Naive thymus-derived CD4-positive, alpha-beta T cell (primary cell): ENCODE data around the gene TM4SF18. TPM values are rescaled to one million over a fixed set of nuclear protein-coding genes. Genes with fewer than 3 reads are reported as not detected.

Experiments
- ATAC-seq: fragments of 150-1000 bp; cut with Tn5 transposase; 2 replicates; pipeline ENCODE4 v1.10.0; 2021; ENCODE audit warnings: mild to moderate bottlenecking, moderate library complexity
- CTCF ChIA-PET: fragments of 350-600 bp; sonication (Branson Sonifier 250); formaldehyde crosslinking; loops from one replicate; lab custom pipeline; 2021; ENCODE audit warnings: antibody characterized with exemption; lab: Charles Lee
- POLR2A ChIA-PET: fragments of 350-600 bp; sonication (Branson Sonifier 250); formaldehyde crosslinking; loops from one replicate; lab custom pipeline; 2021; ENCODE audit warnings: antibody characterized with exemption, inconsistent platforms; lab: Charles Lee
- DNase-seq, 9 donors: peaks; one replicate each; pipeline versions ENCODE4 v3.0.0 to v3.0.0-alpha.2; 2020 to 2022; ENCODE audit warnings: mixed read lengths in 1 of 9
- H3K27ac ChIP-seq: one replicate; pipeline ENCODE4 v1.7.0; 2013; ENCODE audit warnings: mild to moderate bottlenecking, low read depth, low read length, moderate library complexity
- H3K27me3 ChIP-seq, 2 donors: one replicate each; pipeline ENCODE4 v1.7.0; 2013; ENCODE audit warnings: low read length in 2 of 2, mild to moderate bottlenecking in 2 of 2, moderate library complexity in 2 of 2; ENCODE audit not compliant: control insufficient read depth in 2 of 2, insufficient read depth in 2 of 2
- H3K36me3 ChIP-seq, 3 experiments: 1 replicate in 2 of 3; 2 replicates in 1 of 3; pipeline ENCODE4 v1.7.0; 2013; ENCODE audit warnings: low read length in 3 of 3, mild to moderate bottlenecking in 3 of 3, moderate library complexity in 1 of 3; ENCODE audit not compliant: insufficient read depth in 3 of 3, control insufficient read depth in 2 of 3
- H3K4me1 ChIP-seq, 2 donors: one replicate each; pipeline ENCODE4 v1.7.0; 2013; ENCODE audit warnings: low read length in 2 of 2, mild to moderate bottlenecking in 2 of 2, moderate library complexity in 1 of 2; ENCODE audit not compliant: control insufficient read depth in 2 of 2, insufficient read depth in 2 of 2
- H3K4me3 ChIP-seq: 2 replicates; pipeline ENCODE4 v1.7.0; 2013; ENCODE audit warnings: mild to moderate bottlenecking, low read length
- H3K9me3 ChIP-seq, 3 experiments: 1 replicate in 2 of 3; 2 replicates in 1 of 3; pipeline ENCODE4 v1.7.0; 2013; ENCODE audit warnings: low read length in 3 of 3; ENCODE audit not compliant: control insufficient read depth in 2 of 3
- H3K27ac Mint-ChIP-seq, 9 donors: one replicate each; pipeline ENCODE4 v1.8.0; 2020 to 2022; ENCODE audit warnings: mixed read lengths in 9 of 9, mild to moderate bottlenecking in 8 of 9, moderate library complexity in 5 of 9, inconsistent platforms in 2 of 9
- H3K27me3 Mint-ChIP-seq, 5 donors: one replicate each; pipeline ENCODE4 v1.8.0; 2021 to 2022; ENCODE audit warnings: mixed read lengths in 5 of 5, mild to moderate bottlenecking in 1 of 5
- H3K36me3 Mint-ChIP-seq, 5 donors: one replicate each; pipeline ENCODE4 v1.8.0; 2020 to 2022; ENCODE audit warnings: mixed read lengths in 5 of 5, mild to moderate bottlenecking in 3 of 5, inconsistent platforms in 1 of 5
- H3K4me1 Mint-ChIP-seq, 7 donors: one replicate each; pipeline ENCODE4 v1.8.0; 2020 to 2022; ENCODE audit warnings: mixed read lengths in 7 of 7, mild to moderate bottlenecking in 3 of 7, inconsistent platforms in 1 of 7
- H3K4me3 Mint-ChIP-seq, 10 donors: one replicate each; pipeline ENCODE4 v1.8.0; 2020 to 2022; ENCODE audit warnings: mild to moderate bottlenecking in 10 of 10, mixed read lengths in 10 of 10, moderate library complexity in 6 of 10, inconsistent platforms in 2 of 10
- H3K9me3 Mint-ChIP-seq, 11 donors: one replicate each; pipeline ENCODE4 v1.8.0; 2020 to 2022; ENCODE audit warnings: mixed read lengths in 11 of 11, mild to moderate bottlenecking in 4 of 11, inconsistent platforms in 1 of 11, moderate library complexity in 1 of 11
- intact Hi-C, 2 donors: fragments of 100-400 bp; cut with micrococcal nuclease; formaldehyde crosslinking; loops; one replicate each; pipeline ENCODE4 v1.15.1; 2023
- polyA plus RNA-seq, 2 donors: library from polyadenylated mRNA; unstranded; fragments of 300-500 nt; fragmentation: Illumina TruSeq; gene quantifications; one replicate each; pipeline ENCODE4 v1.2.3, GENCODE V29; 2021
- total RNA-seq, 6 experiments: library from RNA in 5 of 6; stranded (reverse) in 5 of 6; gene quantifications; 1 replicate in 5 of 6; 2 replicates in 1 of 6; pipeline ENCODE4 v1.2.3 and lab custom pipeline; 2021 to 2026

Gene TM4SF18
- total and polyA plus RNA-seq, 7 experiments from 2014 or later = not detected

DNA sequence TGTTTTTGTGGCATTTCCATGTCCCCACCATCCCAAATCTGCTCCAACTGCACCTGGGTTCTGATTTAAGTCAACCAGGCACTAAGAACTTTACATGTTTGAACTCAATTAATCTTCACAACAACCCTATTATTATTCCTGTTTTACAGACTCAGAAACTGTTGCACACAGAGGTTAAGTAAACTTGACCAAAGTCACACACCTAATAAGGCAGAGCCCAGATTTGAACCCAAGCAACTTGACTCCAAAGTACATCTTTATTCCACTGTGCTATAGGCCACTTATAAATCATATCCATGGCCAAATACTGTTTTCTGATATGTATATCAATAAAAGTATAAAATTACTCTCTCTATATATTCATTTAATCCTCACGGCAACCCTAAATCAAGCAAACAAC lies 16.4 kb downstream of the TM4SF18 start:
- Mint-ChIP-seq H3K27ac (no peak overlapping the region), H3K9me3 (no peaks in the 10 kb centered on the region)
- no peak for ATAC-seq

DNA sequence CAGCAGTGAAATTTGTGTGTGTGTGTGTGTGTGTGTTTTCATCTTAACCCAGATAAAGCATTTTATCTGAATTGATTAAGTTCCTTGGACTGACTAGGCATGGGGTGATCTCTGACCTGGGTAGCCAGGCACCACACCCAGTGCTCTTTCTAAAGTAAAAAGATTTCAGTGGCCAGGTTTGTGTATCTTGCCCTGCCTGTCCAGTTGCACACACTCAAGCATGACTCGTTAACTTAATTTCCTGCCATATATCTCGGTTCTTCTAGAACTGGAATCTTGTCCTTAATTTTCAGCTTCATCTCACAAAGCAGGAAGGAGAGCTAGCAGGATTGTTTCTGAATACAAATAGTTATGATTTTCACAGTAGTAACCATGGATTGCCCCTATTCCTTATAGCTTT lies 17.0 kb downstream of the TM4SF18 start:
- POLR2A ChIA-PET = no interaction called here

More for the DNA sequence above, 16.4 kb downstream of the TM4SF18 start:
- Histone ChIP-seq H3K36me3 (no peaks in the 10 kb centered on the region), H3K4me1 (no peaks in the 10 kb centered on the region), H3K27ac (no peak overlapping the region), H3K27me3 (no peaks in the 10 kb centered on the region), H3K9me3 (no peaks in the 10 kb centered on the region), H3K4me3 (no peak overlapping the region)
- peaks cover 12 to 30% (median 28%) of the 10 kb centered on the region in 5 donors for H3K27me3 Mint-ChIP-seq
- no peaks in the 10 kb centered on the region for H3K4me1 Mint-ChIP-seq
- ChIA-PET POLR2A (no interaction called here), CTCF (no interaction called here)
- intact Hi-C loops = no loop called here
- H3K36me3 Mint-ChIP-seq = no peaks in the 10 kb centered on the region
- no peak overlapping the region for H3K4me3 Mint-ChIP-seq
- no peak for DNase-seq

DNA sequence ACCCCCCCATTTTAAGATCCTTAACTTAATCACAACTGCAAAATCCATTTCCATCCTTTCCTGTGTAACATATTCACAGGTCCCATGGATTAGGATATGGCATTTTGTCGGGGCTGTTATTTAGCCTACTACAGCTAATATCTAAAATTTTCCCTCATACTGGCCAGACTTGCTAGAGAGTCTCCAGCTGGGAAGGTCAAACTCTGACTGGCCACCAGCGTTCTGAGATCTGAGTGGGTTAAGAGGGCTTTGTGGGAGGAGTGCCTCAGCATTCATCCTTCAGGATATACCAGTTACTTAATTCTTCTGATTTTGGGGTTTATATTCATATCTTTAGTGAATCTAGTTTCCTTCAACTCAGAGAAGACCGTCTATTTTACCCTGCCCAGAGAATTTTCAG lies 17.7 kb downstream of the TM4SF18 start:
- CTCF ChIA-PET = no interaction called here
- ATAC-seq (no peak), DNase-seq (no peak)
- no peaks in the 10 kb centered on the region for H3K9me3 ChIP-seq
- Mint-ChIP-seq H3K27me3 (peaks cover 22 to 35% (median 28%) of the 10 kb centered on the region in 5 donors), H3K27ac (no peak overlapping the region), H3K4me3 (no peak overlapping the region), H3K36me3 (no peaks in the 10 kb centered on the region), H3K9me3 (no peaks in the 10 kb centered on the region), H3K4me1 (no peaks in the 10 kb centered on the region)
- intact Hi-C loops = no loop called here
- no peaks in the 10 kb centered on the region for H3K4me1 ChIP-seq
- no peaks in the 10 kb centered on the region for H3K36me3 ChIP-seq
- H3K4me3 ChIP-seq = no peak overlapping the region
- POLR2A ChIA-PET = no interaction called here
- H3K27ac ChIP-seq = no peak overlapping the region
- no peaks in the 10 kb centered on the region for H3K27me3 ChIP-seq

More for the DNA sequence above, 17.0 kb downstream of the TM4SF18 start:
- intact Hi-C loops = no loop called here
- Mint-ChIP-seq H3K27me3 (peaks cover 19 to 33% (median 27%) of the 10 kb centered on the region in 5 donors), H3K4me3 (no peak overlapping the region), H3K27ac (no peak overlapping the region), H3K36me3 (no peaks in the 10 kb centered on the region), H3K9me3 (no peaks in the 10 kb centered on the region), H3K4me1 (no peaks in the 10 kb centered on the region)
- Histone ChIP-seq H3K27me3 (no peaks in the 10 kb centered on the region), H3K27ac (no peak overlapping the region), H3K4me3 (no peak overlapping the region), H3K9me3 (no peaks in the 10 kb centered on the region), H3K4me1 (no peaks in the 10 kb centered on the region), H3K36me3 (no peaks in the 10 kb centered on the region)
- CTCF ChIA-PET = no interaction called here
- DNase-seq (no peak), ATAC-seq (no peak)

DNA sequence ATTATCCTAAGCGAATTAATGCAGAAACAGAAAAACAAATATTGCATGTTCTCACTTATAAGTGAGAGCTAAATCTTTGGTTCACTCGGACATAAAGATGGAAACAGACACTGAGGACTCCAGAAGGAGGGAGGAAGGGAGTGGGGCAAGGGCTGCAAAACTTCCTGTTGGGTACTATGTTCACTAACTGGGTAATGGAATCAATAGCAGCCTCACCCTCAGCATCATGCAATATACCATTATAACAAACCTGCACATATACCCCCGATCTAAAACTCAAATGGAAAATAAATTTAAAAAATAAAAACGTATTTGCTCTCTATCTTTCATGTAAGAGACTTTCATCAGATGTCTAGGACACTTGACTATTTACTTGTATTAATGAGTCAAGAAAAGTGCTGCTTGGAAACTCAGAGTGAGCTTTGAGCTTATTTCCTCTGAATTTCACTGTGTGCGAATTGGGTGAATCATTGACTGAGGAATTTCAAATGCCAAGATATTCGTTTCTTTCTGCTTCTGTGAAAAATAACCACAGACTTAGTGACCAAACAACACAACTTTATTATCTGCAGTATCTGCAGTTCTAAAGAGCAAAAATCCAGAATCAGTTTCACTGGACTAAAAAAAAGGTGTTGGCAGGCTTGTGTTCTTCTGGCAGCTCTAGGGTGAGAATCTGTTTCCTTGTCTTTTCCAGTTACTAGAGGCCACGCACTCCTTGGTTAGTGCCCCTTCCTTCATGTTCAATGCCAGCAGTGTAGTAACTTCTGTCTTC lies 18.4 kb downstream of the TM4SF18 start:
- Histone ChIP-seq H3K36me3 (no peaks in the 10 kb centered on the region), H3K4me3 (no peak overlapping the region), H3K27ac (no peak overlapping the region), H3K27me3 (no peaks in the 10 kb centered on the region), H3K9me3 (no peaks in the 10 kb centered on the region), H3K4me1 (no peaks in the 10 kb centered on the region)
- ATAC-seq = no peak
- Mint-ChIP-seq H3K9me3 (peaks cover 0 to 2% (median 0%) of the 10 kb centered on the region in 11 donors), H3K4me3 (no peak overlapping the region), H3K4me1 (no peaks in the 10 kb centered on the region), H3K27ac (no peak overlapping the region), H3K27me3 (peaks cover 22 to 35% (median 28%) of the 10 kb centered on the region in 5 donors), H3K36me3 (no peaks in the 10 kb centered on the region)
- POLR2A ChIA-PET = no interaction called here
- intact Hi-C loops = no loop called here
- CTCF ChIA-PET = no interaction called here
- DNase-seq = no peak

DNA sequence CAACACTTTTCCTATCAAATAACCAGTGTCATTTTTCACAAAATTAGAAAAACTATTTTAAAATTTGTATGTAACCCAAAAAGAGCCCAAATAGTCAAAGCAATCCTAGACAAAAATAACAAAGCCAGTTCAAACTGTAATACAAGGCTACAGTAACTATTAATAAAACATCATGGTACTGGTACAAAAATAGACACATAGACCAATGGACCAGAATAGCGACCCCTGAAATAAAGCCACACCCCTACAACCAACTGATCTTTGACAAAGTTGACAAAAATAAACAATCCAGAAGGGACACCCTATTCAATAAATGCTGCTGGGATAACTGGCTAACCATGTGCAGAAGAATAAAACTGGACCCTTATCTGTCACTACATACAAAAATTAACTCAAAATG lies 19.9 kb downstream of the TM4SF18 start:
- Mint-ChIP-seq H3K27me3 (peaks cover 22 to 35% (median 28%) of the 10 kb centered on the region in 5 donors), H3K4me1 (no peaks in the 10 kb centered on the region), H3K36me3 (no peaks in the 10 kb centered on the region), H3K4me3 (no peak overlapping the region), H3K9me3 (peaks cover 0 to 2% (median 0%) of the 10 kb centered on the region in 11 donors), H3K27ac (no peak overlapping the region)
- Histone ChIP-seq H3K9me3 (no peaks in the 10 kb centered on the region), H3K36me3 (no peaks in the 10 kb centered on the region), H3K4me1 (no peaks in the 10 kb centered on the region), H3K27ac (no peak overlapping the region), H3K4me3 (no peak overlapping the region), H3K27me3 (no peaks in the 10 kb centered on the region)
- ATAC-seq = no peak
- intact Hi-C loops = no loop called here
- ChIA-PET CTCF (no interaction called here), POLR2A (no interaction called here)
- no peak for DNase-seq

DNA sequence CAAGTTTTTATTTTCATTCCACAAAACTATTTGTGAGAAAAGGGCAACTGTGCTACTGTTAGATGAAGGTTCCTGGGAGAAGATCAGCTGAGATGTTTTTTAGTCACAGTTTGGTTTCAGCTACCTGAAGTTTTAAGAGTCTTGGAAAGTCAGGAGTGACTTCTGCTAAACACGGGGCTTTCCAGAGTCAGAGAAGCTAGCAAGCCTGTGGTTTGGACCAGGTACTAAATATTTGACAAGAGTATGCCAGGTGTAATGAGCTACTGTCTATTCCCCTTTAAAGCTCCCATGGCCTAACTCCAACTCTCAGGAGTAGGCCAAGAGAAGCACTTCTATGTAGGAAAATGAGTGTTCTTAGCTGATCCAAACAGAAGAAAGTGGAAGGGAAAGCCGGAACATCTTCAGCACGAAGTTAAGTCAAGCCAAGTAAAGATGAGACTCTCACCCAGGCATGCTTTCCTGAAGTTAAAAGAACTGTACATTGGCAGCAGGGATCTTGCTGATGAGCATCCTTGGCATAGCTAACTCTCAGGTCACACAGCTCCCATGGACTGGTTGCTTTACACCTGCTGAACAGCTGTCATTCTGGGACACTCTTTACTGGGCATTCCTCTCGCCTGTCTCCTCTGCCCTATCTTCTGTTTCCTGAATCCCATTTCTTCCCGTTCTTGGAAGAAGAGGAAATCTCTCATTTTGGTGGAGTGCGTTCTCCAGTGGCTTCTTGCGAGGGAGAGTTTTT lies 22.5 kb downstream of the TM4SF18 start:
- H3K36me3 ChIP-seq = no peaks in the 10 kb centered on the region
- H3K9me3 ChIP-seq = no peaks in the 10 kb centered on the region
- no peaks in the 10 kb centered on the region for H3K27me3 ChIP-seq
- intact Hi-C loops = no loop called here
- Mint-ChIP-seq H3K27ac (no peak overlapping the region), H3K27me3 (peaks cover 24 to 36% (median 27%) of the 10 kb centered on the region in 5 donors), H3K9me3 (peaks cover 0 to 2% (median 0%) of the 10 kb centered on the region in 11 donors), H3K36me3 (no peaks in the 10 kb centered on the region), H3K4me1 (no peaks in the 10 kb centered on the region), H3K4me3 (no peak overlapping the region)
- POLR2A ChIA-PET = no interaction called here
- no peak for ATAC-seq
- H3K4me1 ChIP-seq = no peaks in the 10 kb centered on the region
- no peak overlapping the region for H3K4me3 ChIP-seq
- CTCF ChIA-PET = no interaction called here
- no peak for DNase-seq
- no peak overlapping the region for H3K27ac ChIP-seq
